Peyer's patch (tissue), 4 donors: ENCODE data around the gene ZGPAT. TPM values are rescaled to one million over a fixed set of nuclear protein-coding genes. Genes with fewer than 3 reads are reported as not detected.

Experiments
- DNase-seq, 3 donors: peaks; one replicate each; pipeline ENCODE4 v3.0.0-alpha.2; 2017 to 2019
- H3K27ac ChIP-seq, 4 donors: fragments of 200-600 bp; sonication (generic); one replicate each; pipeline ENCODE4 v1.5.1; 2016 to 2019
- H3K27me3 ChIP-seq, 2 donors: fragments of 200-600 bp; sonication (generic); one replicate each; pipeline ENCODE4 v1.5.1; 2019
- H3K36me3 ChIP-seq, 3 donors: fragments of 200-600 bp; sonication (generic); one replicate each; pipeline ENCODE4 v1.5.1; 2016 to 2019
- H3K4me1 ChIP-seq, 4 donors: fragments of 200-600 bp; sonication (generic); one replicate each; pipeline ENCODE4 v1.5.1; 2016 to 2019
- H3K4me3 ChIP-seq, 4 donors: fragments of 200-600 bp; sonication (generic); 1 replicate in 3 of 4; 2 replicates in 1 of 4; pipeline ENCODE4 v1.5.1; 2016 to 2019; ENCODE audit warnings: mild to moderate bottlenecking in 1 of 4
- H3K9me3 ChIP-seq, 4 donors: fragments of 200-600 bp; sonication (generic); one replicate each; pipeline ENCODE4 v1.5.1; 2016 to 2019; ENCODE audit warnings: mild to moderate bottlenecking in 1 of 4
- POLR2A ChIP-seq, 2 donors: fragments of 450-650 bp; IDR thresholded peaks; one replicate each; pipeline ENCODE4 v1.5.1; 2017; ENCODE audit warnings: antibody characterized with exemption in 2 of 2, mild to moderate bottlenecking in 2 of 2, moderate library complexity in 2 of 2
- total RNA-seq, 4 donors: library from RNA; depleted of rRNA; stranded (reverse); fragments of >200 nt; gene quantifications; one replicate each; pipeline ENCODE4 v1.1.0, GENCODE V29; 2016
- TF ChIP-seq, protein P1 (sequence below), 6 experiments: fragments of 450-650 bp in 4 of 6; fragments of 200-600 bp in 2 of 6; sonication (generic) in 1 of 6; IDR thresholded peaks; one replicate each; pipeline ENCODE4 v1.5.1; 2017 to 2019; ENCODE audit warnings: antibody characterized with exemption in 6 of 6, mild to moderate bottlenecking in 3 of 6, moderate library complexity in 1 of 6

The ZGPAT gene
- total RNA-seq, 4 donors from 2014 or later = 48.9 to 67.7 (median 54.7) TPM

- TF ChIP-seq, protein P1, sequence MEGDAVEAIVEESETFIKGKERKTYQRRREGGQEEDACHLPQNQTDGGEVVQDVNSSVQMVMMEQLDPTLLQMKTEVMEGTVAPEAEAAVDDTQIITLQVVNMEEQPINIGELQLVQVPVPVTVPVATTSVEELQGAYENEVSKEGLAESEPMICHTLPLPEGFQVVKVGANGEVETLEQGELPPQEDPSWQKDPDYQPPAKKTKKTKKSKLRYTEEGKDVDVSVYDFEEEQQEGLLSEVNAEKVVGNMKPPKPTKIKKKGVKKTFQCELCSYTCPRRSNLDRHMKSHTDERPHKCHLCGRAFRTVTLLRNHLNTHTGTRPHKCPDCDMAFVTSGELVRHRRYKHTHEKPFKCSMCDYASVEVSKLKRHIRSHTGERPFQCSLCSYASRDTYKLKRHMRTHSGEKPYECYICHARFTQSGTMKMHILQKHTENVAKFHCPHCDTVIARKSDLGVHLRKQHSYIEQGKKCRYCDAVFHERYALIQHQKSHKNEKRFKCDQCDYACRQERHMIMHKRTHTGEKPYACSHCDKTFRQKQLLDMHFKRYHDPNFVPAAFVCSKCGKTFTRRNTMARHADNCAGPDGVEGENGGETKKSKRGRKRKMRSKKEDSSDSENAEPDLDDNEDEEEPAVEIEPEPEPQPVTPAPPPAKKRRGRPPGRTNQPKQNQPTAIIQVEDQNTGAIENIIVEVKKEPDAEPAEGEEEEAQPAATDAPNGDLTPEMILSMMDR (IDR thresholded peaks at IDR 0.05) = no peak
- TF ChIP-seq POLR2A (IDR thresholded peaks at IDR 0.05) = no peak
- no peak overlapping the region for H3K4me3 ChIP-seq
- no peak for DNase-seq
- no peaks in the 10 kb centered on the region for H3K9me3 ChIP-seq
- H3K36me3 ChIP-seq = peaks cover 0 to 4% (median 0%) of the 10 kb centered on the region in 3 donors
- no peaks in the 10 kb centered on the region for H3K4me1 ChIP-seq
- no peak overlapping the region for H3K27ac ChIP-seq
- no peaks in the 10 kb centered on the region for H3K27me3 ChIP-seq
Observed at GRCh38 chr20:63766695-63767426, 59.0 kb downstream of the ZGPAT start.

GRCh38 chr20:63767456-63767855 lies 59.6 kb downstream of the ZGPAT start:
- Histone ChIP-seq H3K4me1 (no peaks in the 10 kb centered on the region), H3K27ac (no peak overlapping the region), H3K4me3 (no peak overlapping the region), H3K9me3 (no peaks in the 10 kb centered on the region), H3K36me3 (peaks cover 0 to 4% (median 0%) of the 10 kb centered on the region in 3 donors), H3K27me3 (no peaks in the 10 kb centered on the region)
- no peak for DNase-seq
- no peak for TF ChIP-seq POLR2A (IDR thresholded peaks at IDR 0.05)
- TF ChIP-seq, protein P1 (IDR thresholded peaks at IDR 0.05) = no peak

- no peaks in the 10 kb centered on the region for H3K27me3 ChIP-seq
- H3K27ac ChIP-seq = no peak overlapping the region
- no peak for DNase-seq
- no peak overlapping the region for H3K4me3 ChIP-seq
- TF ChIP-seq, protein P1 (IDR thresholded peaks at IDR 0.05) = no peak
- no peak for TF ChIP-seq POLR2A (IDR thresholded peaks at IDR 0.05)
- no peaks in the 10 kb centered on the region for H3K9me3 ChIP-seq
- peaks cover 0 to 4% (median 0%) of the 10 kb centered on the region in 3 donors for H3K36me3 ChIP-seq
- H3K4me1 ChIP-seq = peaks cover 0 to 1% (median 0%) of the 10 kb centered on the region in 4 donors
Observed at GRCh38 chr20:63767886-63768285, 60.0 kb downstream of the ZGPAT start.

- no peaks in the 10 kb centered on the region for H3K9me3 ChIP-seq
- TF ChIP-seq, protein P1 (IDR thresholded peaks at IDR 0.05) = no peak
- TF ChIP-seq POLR2A (IDR thresholded peaks at IDR 0.05) = no peak
Observed at GRCh38 chr20:63768591-63769515, 61.0 kb downstream of the ZGPAT start.

DNA sequence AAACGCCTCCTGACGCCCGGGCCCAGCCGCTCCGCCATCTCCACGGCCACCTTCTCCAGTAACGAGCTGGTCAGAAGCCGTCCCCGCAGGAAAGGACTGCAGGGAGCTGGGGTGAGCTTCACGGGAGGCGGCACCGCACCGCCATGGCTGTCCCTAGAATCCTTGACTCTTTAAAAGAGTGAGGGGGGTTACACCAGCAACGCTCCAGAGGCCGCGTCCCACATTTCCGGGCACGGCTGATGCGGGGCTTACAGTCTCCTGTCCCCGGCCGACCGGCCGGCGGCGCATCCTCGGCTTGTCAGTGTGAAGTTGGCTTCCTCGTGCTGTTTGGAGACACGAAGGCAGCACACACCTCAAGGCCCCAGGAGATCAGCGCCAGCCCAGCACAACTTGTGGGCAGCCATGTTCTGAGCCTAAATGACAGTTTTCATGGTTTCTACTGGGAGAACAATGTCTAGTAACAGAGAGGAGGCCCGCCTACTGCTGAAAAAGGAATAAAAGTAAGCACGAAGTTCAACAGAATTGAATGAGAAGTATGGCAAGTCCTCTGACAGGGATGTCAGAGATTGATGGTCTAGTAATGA lies 62.1 kb downstream of the ZGPAT start:
- TF ChIP-seq POLR2A (IDR thresholded peaks at IDR 0.05) = no peak
- TF ChIP-seq, protein P1 (IDR thresholded peaks at IDR 0.05) = no peak
- DNase-seq = no peak

More at GRCh38 chr20:63768591-63769515, 61.0 kb downstream of the ZGPAT start:
- peaks cover 0 to 4% (median 0%) of the 10 kb centered on the region in 3 donors for H3K36me3 ChIP-seq
- no peak for DNase-seq
- H3K4me3 ChIP-seq = no peak overlapping the region
- peaks cover 0 to 9% (median 0%) of the 10 kb centered on the region in 4 donors for H3K4me1 ChIP-seq
- H3K27me3 ChIP-seq = no peaks in the 10 kb centered on the region
- no peak overlapping the region for H3K27ac ChIP-seq

More for the DNA sequence above, 62.1 kb downstream of the ZGPAT start:
- H3K36me3 ChIP-seq = peaks cover 0 to 4% (median 0%) of the 10 kb centered on the region in 3 donors
- H3K4me3 ChIP-seq = no peak overlapping the region
- peaks cover 0 to 9% (median 0%) of the 10 kb centered on the region in 4 donors for H3K4me1 ChIP-seq
- no peak overlapping the region for H3K27ac ChIP-seq
- no peaks in the 10 kb centered on the region for H3K27me3 ChIP-seq
- H3K9me3 ChIP-seq = no peaks in the 10 kb centered on the region
